Ovary (tissue), 9 donors: ENCODE results near the gene TMEM54. TPM values are rescaled to one million over a fixed set of nuclear protein-coding genes. Genes with fewer than 3 reads are reported as not detected.

Experiments used
- DNase-seq, 5 donors: peaks; one replicate each; pipeline ENCODE4 v3.0.0-alpha.2; 2019 to 2020
- H3K27ac ChIP-seq, 2 donors: fragments of 200-600 bp; one replicate each; pipeline versions ENCODE4 v1.5.1 to v1.8.0; 2019 to 2022
- H3K27me3 ChIP-seq: fragments of 200-600 bp; one replicate; pipeline ENCODE4 v1.8.0; 2022
- H3K36me3 ChIP-seq: fragments of 200-600 bp; sonication (generic); one replicate; pipeline ENCODE4 v1.5.1; 2019
- H3K4me1 ChIP-seq: one replicate; pipeline ENCODE4 v1.8.1; 2013; ENCODE audit warnings: mild to moderate bottlenecking, moderate library complexity; ENCODE audit not compliant: insufficient read depth
- H3K4me3 ChIP-seq: fragments of 200-600 bp; sonication (generic); one replicate; pipeline ENCODE4 v1.5.1; 2017
- H3K9me3 ChIP-seq, 2 donors: fragments of 200-600 bp in 1 of 2; sonication (generic) in 1 of 2; one replicate each; pipeline versions ENCODE4 v1.5.1 to v1.8.1; 2013 to 2019; ENCODE audit warnings: mild to moderate bottlenecking in 1 of 2, moderate library complexity in 1 of 2
- EP300 ChIP-seq: sonication (generic); formaldehyde crosslinking; IDR thresholded peaks from one replicate; pipeline ENCODE4 v1.6.1; 2017; ENCODE audit warnings: antibody characterized with exemption
- POLR2A ChIP-seq: fragments of 450-650 bp; IDR thresholded peaks from one replicate; pipeline ENCODE4 v1.6.1; 2017; ENCODE audit warnings: antibody characterized with exemption, mild to moderate bottlenecking, moderate library complexity
- WGBS, 3 donors: extraction: QIAGEN DNeasy Blood & Tissue Kit in 1 of 3; methylation state at CpG; one replicate each; pipeline versions ENCODE4 v1.1.5 to v1.1.7; 2013 to 2017; 5-methylcytosine and 5-hydroxymethylcytosine counted together
- intact Hi-C, 4 donors: fragments of 100-400 bp; cut with DNase I; formaldehyde crosslinking; loops; one replicate each; pipeline versions ENCODE4 v1.11.0 to v1.15.1; 2022 to 2023
- polyA plus RNA-seq, 2 donors: library from polyadenylated mRNA; stranded (reverse); fragments of 200-250 nt in 1 of 2; fragments of 350-450 nt in 1 of 2; fragmentation: Illumina TruSeq in 1 of 2; extraction: RNeasy Lipid Tissue Mini Kit (QIAGEN cat#74804) in 1 of 2; gene quantifications; one replicate each; pipeline ENCODE4 v1.2.3, GENCODE V29; 2013 to 2014
- total RNA-seq, 7 donors: library from RNA; depleted of rRNA in 2 of 7; stranded (reverse); fragments of >200 nt in 2 of 7; fragmentation: NEBNext Ultra II Directional in 3 of 7; extraction: Animal tissue kit (Norgen Biotek cat#: 25700) in 3 of 7; gene quantifications; one replicate each; pipeline versions ENCODE4 v1.1.0 to v1.2.4, GENCODE V29; 2016 to 2023
- TF ChIP-seq, protein P1 (sequence below), 3 donors: fragments of 450-650 bp in 2 of 3; fragments of 200-600 bp in 1 of 3; IDR thresholded peaks; one replicate each; pipeline versions ENCODE4 v1.5.1 to v1.8.0; 2016 to 2022; ENCODE audit warnings: antibody characterized with exemption in 3 of 3, mild to moderate bottlenecking in 1 of 3
- donor health status: DM: no; HTN: no; CAD: no; lungs with moderate emphysema.
- donor health status: DM: no; HTN: no; CAD: no.
- donor health status: Bipolar disorder and iron deficiency.
- donor health status: DM: yes; HTN: yes; CAD: no.
- donor health status: DM: no; HTN: no; CAD: no.
- donor health status: DM: yes; HTN: yes; CAD: no.

The TMEM54 gene
- total and polyA plus RNA-seq, 9 donors, result 0.85 to 64.0 (median 23.3) TPM

DNA sequence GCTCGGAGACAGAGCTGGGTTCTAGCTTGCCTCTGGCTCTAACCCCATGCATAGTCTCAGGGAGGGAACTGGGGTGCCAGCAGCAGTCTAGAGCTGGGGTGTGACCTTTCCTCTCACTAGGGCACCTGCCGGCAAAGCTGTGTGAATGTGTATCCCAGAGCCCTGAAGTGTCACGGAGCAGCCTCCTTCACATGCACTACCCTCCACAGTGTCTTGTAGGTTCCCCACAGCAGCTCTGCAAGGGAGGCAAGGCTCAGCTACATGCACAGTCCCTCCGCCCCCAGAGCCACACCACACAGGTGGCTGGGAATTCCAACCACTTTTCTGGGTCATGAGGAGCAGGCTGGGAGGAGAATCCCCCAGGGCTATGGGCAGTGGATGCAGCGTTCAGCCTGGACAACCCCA is 22.6 kb downstream of the TMEM54 start:
- intact Hi-C loops, result loop anchor here in 1 of 4 donors (5.0 kb wide), 1 partner anchor 204 kb away; the partner anchor contains the start of gene AZIN2
- Histone ChIP-seq H3K4me3 (no peak overlapping the region), H3K9me3 (no peaks in the 10 kb centered on the region), H3K27ac (no peak overlapping the region), H3K36me3 (no peaks in the 10 kb centered on the region), H3K27me3 (no peaks in the 10 kb centered on the region), H3K4me1 (peaks cover 9% of the 10 kb centered on the region)
- TF ChIP-seq, protein P1, sequence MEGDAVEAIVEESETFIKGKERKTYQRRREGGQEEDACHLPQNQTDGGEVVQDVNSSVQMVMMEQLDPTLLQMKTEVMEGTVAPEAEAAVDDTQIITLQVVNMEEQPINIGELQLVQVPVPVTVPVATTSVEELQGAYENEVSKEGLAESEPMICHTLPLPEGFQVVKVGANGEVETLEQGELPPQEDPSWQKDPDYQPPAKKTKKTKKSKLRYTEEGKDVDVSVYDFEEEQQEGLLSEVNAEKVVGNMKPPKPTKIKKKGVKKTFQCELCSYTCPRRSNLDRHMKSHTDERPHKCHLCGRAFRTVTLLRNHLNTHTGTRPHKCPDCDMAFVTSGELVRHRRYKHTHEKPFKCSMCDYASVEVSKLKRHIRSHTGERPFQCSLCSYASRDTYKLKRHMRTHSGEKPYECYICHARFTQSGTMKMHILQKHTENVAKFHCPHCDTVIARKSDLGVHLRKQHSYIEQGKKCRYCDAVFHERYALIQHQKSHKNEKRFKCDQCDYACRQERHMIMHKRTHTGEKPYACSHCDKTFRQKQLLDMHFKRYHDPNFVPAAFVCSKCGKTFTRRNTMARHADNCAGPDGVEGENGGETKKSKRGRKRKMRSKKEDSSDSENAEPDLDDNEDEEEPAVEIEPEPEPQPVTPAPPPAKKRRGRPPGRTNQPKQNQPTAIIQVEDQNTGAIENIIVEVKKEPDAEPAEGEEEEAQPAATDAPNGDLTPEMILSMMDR (IDR thresholded peaks at IDR 0.05), result no peak
- TF ChIP-seq EP300 (no peak), POLR2A (no peak)
- WGBS, 3 donors, result 75 to 86% (median 81%) methylated on average over 5 of the region's 5 CpGs
- no peak for DNase-seq

GRCh38 chr1:32878183-32878582 is 23.0 kb downstream of the TMEM54 start:
- no peak overlapping the region for H3K27ac ChIP-seq
- DNase-seq, result no peak
- H3K9me3 ChIP-seq, result no peaks in the 10 kb centered on the region
- no peak for TF ChIP-seq EP300
- TF ChIP-seq POLR2A, result no peak
- TF ChIP-seq, protein P1 (IDR thresholded peaks at IDR 0.05), result no peak
- WGBS, 3 donors, result 57 to 67% (median 58%) methylated on average over 6 of the region's 6 CpGs
- no peaks in the 10 kb centered on the region for H3K36me3 ChIP-seq
- peaks cover 9% of the 10 kb centered on the region for H3K4me1 ChIP-seq
- H3K4me3 ChIP-seq, result no peak overlapping the region
- no peaks in the 10 kb centered on the region for H3K27me3 ChIP-seq
- intact Hi-C loops, result loop anchor here in 1 of 4 donors (5.0 kb wide), 1 partner anchor 204 kb away; the partner anchor contains the start of gene AZIN2

DNA sequence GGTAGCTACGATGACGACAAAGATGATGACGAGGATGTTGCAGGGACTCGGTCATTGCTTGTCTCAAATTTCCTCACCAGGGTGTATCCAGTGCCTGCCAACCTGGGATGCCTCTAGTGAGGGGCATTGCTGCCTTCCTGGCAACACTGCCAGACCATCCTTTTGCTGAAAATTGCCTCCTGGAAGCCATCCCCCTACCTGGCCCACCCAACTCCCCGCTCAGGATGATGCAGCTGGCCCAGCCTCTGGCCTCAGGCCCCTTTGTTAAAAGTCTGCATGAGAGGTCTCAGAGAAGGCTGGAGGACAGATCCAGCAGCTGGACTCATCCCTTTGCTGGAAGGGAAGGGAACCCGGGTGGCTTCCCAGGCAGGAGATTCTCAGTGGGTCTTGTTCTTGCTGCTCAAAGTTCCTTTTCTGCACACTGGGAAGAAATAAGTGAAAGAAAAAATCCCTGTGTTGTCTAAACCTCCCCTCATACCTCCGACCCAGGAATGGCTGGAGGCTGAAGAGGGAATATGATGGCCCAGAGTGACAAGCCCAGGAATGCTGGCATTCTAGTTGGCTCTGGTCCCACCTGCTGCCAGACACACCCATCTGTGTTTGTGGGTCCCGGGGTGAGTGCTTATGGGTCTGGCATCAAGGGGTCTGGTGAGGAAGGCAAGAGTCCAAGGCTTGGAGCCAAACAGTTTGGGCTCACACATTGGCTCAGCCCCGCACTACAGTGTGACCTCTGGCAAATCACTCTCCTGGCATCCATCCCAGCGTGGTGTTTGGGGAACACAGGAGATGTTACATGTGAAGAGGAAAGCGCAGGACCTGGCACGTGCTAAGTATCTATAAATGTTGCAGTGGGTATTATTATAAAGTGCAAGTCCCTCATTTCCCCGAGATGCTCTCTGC is 23.7 kb downstream of the TMEM54 start:
- H3K4me3 ChIP-seq, result no peak overlapping the region
- intact Hi-C loops, result loop anchor here in 1 of 4 donors (5.0 kb wide), 1 partner anchor 205 kb away; the partner anchor contains the start of gene AZIN2
- peak; percentile 21 to 79 (median 51) for DNase-seq

More for the DNA sequence above, 23.7 kb downstream of the TMEM54 start:
- Histone ChIP-seq H3K4me1 (peaks cover 11% of the 10 kb centered on the region), H3K36me3 (no peaks in the 10 kb centered on the region), H3K27me3 (no peaks in the 10 kb centered on the region), H3K27ac (no peak overlapping the region), H3K9me3 (no peaks in the 10 kb centered on the region)
- WGBS, 3 donors, result 46 to 60% (median 53%) methylated on average over 13 of the region's 13 CpGs
- TF ChIP-seq, protein P1 (IDR thresholded peaks at IDR 0.05), result no peak
- TF ChIP-seq POLR2A, result no peak
- no peak for TF ChIP-seq EP300
